HG03439 (cell line): ENCODE data around the gene BTLA.
"Not testable (repeated sequence)": the region's sequence is repeated elsewhere in the genome, so short reads cannot be mapped to it uniquely, and the experiment has no call there.

Experiments used
- ATAC-seq: cut with Tn5 transposase; IDR thresholded peaks from one replicate; pipeline ENCODE4 v1.9.1; 2021; ENCODE audit warnings: mild to moderate bottlenecking, moderate library complexity; ENCODE audit not compliant: unreplicated experiment

The BTLA gene

GRCh38 chr3:112492124-112492523, 7.1 kb downstream of the BTLA start:
- ATAC-seq, result no peak

- ATAC-seq, result no peak
Observed at GRCh38 chr3:112491373-112491772, 7.9 kb downstream of the BTLA start.

GRCh38 chr3:112489674-112490479, 9.4 kb downstream of the BTLA start:
- peak; percentile 41 for ATAC-seq

GRCh38 chr3:112486811-112487505, 12.3 kb downstream of the BTLA start:
- no peak for ATAC-seq

- ATAC-seq, result no peak
Observed at GRCh38 chr3:112484352-112484751, 14.9 kb downstream of the BTLA start.

- ATAC-seq, result no peak
Observed at GRCh38 chr3:112482675-112483074, 16.6 kb downstream of the BTLA start.

- ATAC-seq, result no peak
Observed at GRCh38 chr3:112481302-112481721, 18.0 kb downstream of the BTLA start.

GRCh38 chr3:112477891-112478290, 21.4 kb downstream of the BTLA start:
- no peak for ATAC-seq

- no peak for ATAC-seq
Observed at GRCh38 chr3:112476346-112476745, 22.9 kb downstream of the BTLA start.

- no peak for ATAC-seq
Observed at GRCh38 chr3:112474796-112475195, 24.5 kb downstream of the BTLA start.

- ATAC-seq, result no peak
Observed at GRCh38 chr3:112472691-112473090, 26.6 kb downstream of the BTLA start.

- ATAC-seq, result no peak
Observed at GRCh38 chr3:112471596-112472325, 27.5 kb downstream of the BTLA start.

- ATAC-seq, result no peak
Observed at GRCh38 chr3:112470788-112471187, 28.5 kb downstream of the BTLA start.

GRCh38 chr3:112469671-112470070, 29.6 kb downstream of the BTLA start:
- ATAC-seq, result no peak

GRCh38 chr3:112467539-112467938, 31.7 kb downstream of the BTLA start:
- ATAC-seq, result no peak

GRCh38 chr3:112466020-112466419, 33.3 kb downstream of the BTLA start:
- ATAC-seq, result no peak

- ATAC-seq, result no peak
Observed at GRCh38 chr3:112464264-112464663, 35.0 kb downstream of the BTLA start.

- no peak for ATAC-seq
Observed at GRCh38 chr3:112463250-112463649, 36.0 kb downstream of the BTLA start.

GRCh38 chr3:112461787-112462186, 37.5 kb downstream of the BTLA start:
- ATAC-seq, result not testable (repeated sequence)

GRCh38 chr3:112460519-112461195, 38.6 kb downstream of the BTLA start:
- no peak for ATAC-seq

- no peak for ATAC-seq
Observed at GRCh38 chr3:112459750-112460149, 39.5 kb downstream of the BTLA start.
